Measurements from ENCODE around the gene CCNI2.
"Not testable (repeated sequence)": the region's sequence is repeated elsewhere in the genome, so short reads cannot be mapped to it uniquely, and the experiment has no call there.

Gene CCNI2

DNA sequence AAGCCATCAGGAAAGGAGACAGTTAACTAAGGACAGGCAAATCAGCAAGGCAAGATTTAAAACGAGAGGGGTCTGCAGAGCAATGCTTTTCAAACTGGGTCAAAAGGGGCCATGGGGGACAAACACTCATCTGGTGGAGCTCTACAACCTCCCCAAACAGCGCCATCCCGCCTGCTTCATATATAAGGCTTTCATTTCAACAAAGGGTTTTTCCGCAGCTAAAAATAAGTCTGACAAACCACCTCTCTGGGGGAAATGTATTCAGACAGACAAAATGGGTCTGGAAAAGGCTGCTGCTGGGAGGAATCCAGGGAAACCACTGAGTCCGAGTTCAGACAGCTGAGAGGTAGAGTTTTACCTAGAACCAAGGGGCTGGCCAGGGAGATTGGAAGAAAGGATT lies 38.1 kb downstream of the CCNI2 start:
- DNase-seq = no peak

DNA sequence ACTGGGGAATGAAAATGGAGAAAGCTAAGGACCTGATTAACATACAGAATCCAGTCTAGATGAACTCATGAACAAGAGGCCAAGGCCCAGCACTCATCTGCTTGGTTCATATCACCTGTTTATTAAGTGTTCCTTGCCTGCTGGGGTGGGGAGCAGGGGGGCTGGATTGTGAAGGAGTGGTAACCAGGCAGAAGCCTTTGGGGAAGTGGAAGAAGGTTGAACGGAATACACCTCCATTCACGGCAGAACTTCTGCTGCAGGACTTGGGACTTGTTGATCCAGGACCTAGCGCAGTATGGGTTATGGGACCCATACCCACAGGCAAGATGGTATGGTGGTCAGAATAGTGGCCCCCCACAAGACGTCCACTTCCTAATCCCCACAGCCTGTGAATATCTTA lies 38.6 kb downstream of the CCNI2 start:
- no peak for DNase-seq

DNA sequence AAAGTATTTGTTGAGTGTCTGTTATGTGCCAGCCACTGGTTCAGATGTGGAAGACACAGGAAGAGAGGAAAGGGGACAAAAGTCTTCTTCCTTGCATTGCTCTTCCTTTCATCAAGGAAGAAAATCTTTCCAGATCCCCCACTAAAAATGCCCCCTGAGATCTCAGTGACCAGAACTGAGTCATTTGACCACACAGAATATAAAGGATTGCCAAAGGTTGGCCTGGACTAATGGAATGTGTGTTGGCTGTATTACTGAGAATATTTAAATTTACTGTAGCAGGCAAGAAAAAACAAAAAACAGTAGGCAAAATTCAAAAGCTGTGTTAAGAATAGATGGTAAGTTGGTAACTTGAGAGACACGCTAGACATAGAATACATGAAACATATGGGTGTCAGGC lies 39.9 kb downstream of the CCNI2 start:
- DNase-seq = no peak

DNA sequence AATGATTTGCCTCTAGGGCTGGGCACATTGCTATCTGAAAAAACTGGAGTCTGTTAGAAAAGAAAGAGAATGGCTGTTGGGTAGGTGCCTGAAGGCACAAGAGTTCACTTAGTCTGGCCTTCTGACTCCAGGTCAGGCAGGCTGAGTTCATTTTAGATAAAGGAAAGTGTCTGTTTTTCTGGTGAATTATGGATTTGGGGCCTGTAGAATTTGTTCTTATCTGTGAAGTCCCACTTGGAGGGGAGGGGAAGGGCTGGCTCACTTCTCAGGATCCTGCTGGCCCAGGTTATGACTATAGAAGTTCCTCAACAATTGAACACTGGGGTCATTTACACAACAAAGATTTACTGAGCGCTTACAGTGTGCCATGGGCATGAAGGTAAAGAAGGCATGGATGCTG lies 41.3 kb downstream of the CCNI2 start:
- no peak for DNase-seq

GRCh38 chr5:132788990-132789886 lies 42.0 kb downstream of the CCNI2 start:
- no peak for DNase-seq

GRCh38 chr5:132790201-132790865 lies 43.1 kb downstream of the CCNI2 start:
- DNase-seq = no peak

DNA sequence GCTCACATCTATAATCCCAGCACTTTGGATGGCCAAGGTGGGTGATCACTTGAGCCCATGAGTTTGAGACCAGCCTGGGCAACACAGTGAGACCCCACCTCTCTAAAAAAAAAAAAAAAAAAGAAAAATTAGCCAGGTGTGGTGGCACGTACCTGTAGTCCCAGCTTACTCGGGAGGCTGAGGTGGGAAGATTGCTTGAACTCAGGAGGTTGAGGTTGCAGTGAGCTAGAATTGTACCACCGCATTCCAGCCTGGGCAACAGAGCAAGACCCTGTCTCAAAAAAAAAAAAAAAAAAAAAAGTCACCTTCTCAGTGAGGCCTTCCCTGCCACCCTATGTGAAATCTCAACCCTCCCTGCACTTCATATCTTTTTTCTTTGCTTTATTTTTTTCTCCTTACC lies 43.8 kb downstream of the CCNI2 start:
- DNase-seq = no peak

DNA sequence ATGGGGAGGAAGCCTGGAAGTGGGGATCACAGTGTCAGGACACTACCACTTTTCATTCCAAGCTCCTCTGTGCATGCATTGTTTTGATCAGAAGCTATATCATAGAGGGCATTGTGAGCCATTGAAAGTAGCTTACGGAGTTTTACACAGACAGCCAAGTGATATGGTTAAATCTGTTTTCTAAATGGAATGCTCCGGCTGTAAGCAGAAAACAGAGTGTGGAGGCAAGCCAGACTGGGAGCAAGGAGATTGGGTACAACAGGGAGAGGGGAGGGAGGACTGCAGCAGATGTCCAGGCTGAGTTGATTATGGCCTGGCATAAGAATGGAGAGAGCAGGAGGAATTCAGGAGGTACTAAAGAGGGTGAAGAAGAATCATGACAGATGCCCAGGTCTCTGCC lies 50.4 kb downstream of the CCNI2 start:
- no peak for DNase-seq

DNA sequence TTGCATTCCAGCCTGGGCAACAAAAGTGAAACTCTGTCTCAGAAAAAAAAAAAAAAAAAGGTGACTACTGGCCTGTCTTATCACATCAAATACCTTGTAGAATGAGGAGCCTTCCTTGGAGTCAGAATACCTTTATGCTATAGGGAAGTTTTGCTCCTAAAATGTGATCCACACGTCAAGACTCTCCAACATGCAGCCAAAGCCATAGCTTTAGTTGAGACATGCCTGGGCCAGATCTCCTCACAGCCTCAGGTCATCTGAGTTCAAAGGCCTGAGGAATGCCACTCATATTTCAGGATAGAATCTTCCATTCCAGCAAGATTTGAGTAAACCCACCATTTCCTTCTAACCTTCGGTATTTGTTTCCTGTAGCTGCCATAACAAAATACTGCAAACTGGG lies 52.2 kb downstream of the CCNI2 start:
- DNase-seq = no peak

DNA sequence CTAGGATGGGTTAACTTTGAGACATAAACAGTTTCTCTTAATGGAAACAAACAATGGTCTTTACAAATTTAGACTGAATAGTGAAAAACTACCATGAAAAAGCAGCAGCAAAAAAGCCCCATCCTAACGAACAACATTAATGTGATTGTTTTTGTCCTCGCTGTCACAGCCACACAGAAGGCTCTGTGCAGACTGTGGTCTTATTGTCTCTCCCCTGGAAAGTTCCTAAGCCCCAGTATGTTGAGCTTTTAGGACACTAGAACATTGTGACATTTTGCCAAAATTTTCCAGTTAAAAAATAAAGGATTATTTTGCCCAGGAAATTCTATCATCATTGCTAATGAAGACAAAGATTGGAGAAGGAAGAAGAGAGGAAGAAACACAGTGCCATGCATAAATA lies 53.3 kb downstream of the CCNI2 start:
- DNase-seq = no peak

GRCh38 chr5:132802044-132802684 lies 54.9 kb downstream of the CCNI2 start:
- DNase-seq = no peak

GRCh38 chr5:132802685-132803066 lies 55.5 kb downstream of the CCNI2 start:
- DNase-seq = not testable (repeated sequence)

All from SHP77 treated with DMSO at 0.1 percent for 48 hours (cell line).